Pancreas (tissue), 10 donors: ENCODE data around the gene PTPRR. TPM values are rescaled to one million over a fixed set of nuclear protein-coding genes. Genes with fewer than 3 reads are reported as not detected.

Experiments used
- ATAC-seq, 4 donors: fragments of 200-7000 bp; cut with Tn5 transposase; one replicate each; pipeline versions ENCODE4 v1.8.0 to v1.9.1; 2020; ENCODE audit warnings: mild to moderate bottlenecking in 4 of 4, moderate library complexity in 4 of 4
- DNase-seq, 6 donors: peaks; one replicate each; pipeline ENCODE4 v3.0.0-alpha.2; 2020
- FAIRE-seq: peaks from 2 replicates; lab custom pipeline; 2012; peaks lifted over from hg19 to GRCh38; lab: Jason Lieb, UNC
- H3K27ac ChIP-seq, 4 donors: fragments of 200-600 bp; sonication (generic); 1 replicate in 3 of 4; 2 replicates in 1 of 4; pipeline versions ENCODE4 v1.5.0 to v1.8.0; 2020
- H3K27me3 ChIP-seq, 4 donors: fragments of 200-600 bp; one replicate each; pipeline ENCODE4 v1.8.0; 2021
- H3K36me3 ChIP-seq, 3 donors: fragments of 200-600 bp; sonication (generic) in 1 of 3; one replicate each; pipeline versions ENCODE4 v1.5.0 to v1.8.0; 2020 to 2021
- H3K4me1 ChIP-seq, 3 donors: fragments of 200-600 bp; one replicate each; pipeline ENCODE4 v1.8.0; 2021
- H3K4me3 ChIP-seq, 4 donors: fragments of 200-600 bp; sonication (generic) in 2 of 4; one replicate each; pipeline versions ENCODE4 v1.5.0 to v1.8.0; 2020 to 2021
- H3K9me3 ChIP-seq, 4 donors: fragments of 200-600 bp; one replicate each; pipeline ENCODE4 v1.8.0; 2021
- WGBS, 2 donors: extraction: QIAGEN DNeasy Blood & Tissue Kit; methylation state at CpG; one replicate each; pipeline ENCODE4 v1.1.7; 2013; 5-methylcytosine and 5-hydroxymethylcytosine counted together
- intact Hi-C, 3 donors: fragments of 100-400 bp; cut with DNase I; formaldehyde crosslinking; loops; one replicate each; pipeline versions ENCODE4 v1.11.1 to v1.14.2; 2022
- polyA plus RNA-seq, 2 donors: library from polyadenylated mRNA; stranded (reverse); fragments of 200-250 nt; gene quantifications; one replicate each; pipeline ENCODE4 v1.2.3, GENCODE V29; 2013
- total RNA-seq, 6 donors: library from RNA; stranded (reverse); fragmentation: NEBNext Ultra II Directional in 4 of 6; extraction: Animal tissue kit (Norgen Biotek cat#: 25700) in 4 of 6; gene quantifications; one replicate each; pipeline versions ENCODE4 v1.2.1 to v1.2.4, GENCODE V29; 2021 to 2023
- TF ChIP-seq, protein P1 (sequence below), 4 donors: fragments of 200-600 bp; sonication (generic) in 3 of 4; IDR thresholded peaks; one replicate each; pipeline versions ENCODE4 v1.5.0 to v1.8.0; 2021; ENCODE audit warnings: antibody characterized with exemption in 4 of 4
- donor health status: healthy with polysubstance abuse.
- donor health status: DM: no; HTN: no; CAD: no; lungs with moderate emphysema.
- donor health status: DM: no; HTN: no; CAD: no.
- donor health status: control.
- donor health status: control.
- donor health status: Bipolar disorder and iron deficiency.
- donor health status: DM: yes; HTN: yes; CAD: no.
- donor health status: DM: no; HTN: no; CAD: no.
- donor health status: DM: no; HTN: no; CAD: no.
- donor health status: DM: yes; HTN: yes; CAD: no.

PTPRR gene
- total and polyA plus RNA-seq, 8 donors, result 0.14 to 0.72 (median 0.23) TPM; not detected in 3

DNA sequence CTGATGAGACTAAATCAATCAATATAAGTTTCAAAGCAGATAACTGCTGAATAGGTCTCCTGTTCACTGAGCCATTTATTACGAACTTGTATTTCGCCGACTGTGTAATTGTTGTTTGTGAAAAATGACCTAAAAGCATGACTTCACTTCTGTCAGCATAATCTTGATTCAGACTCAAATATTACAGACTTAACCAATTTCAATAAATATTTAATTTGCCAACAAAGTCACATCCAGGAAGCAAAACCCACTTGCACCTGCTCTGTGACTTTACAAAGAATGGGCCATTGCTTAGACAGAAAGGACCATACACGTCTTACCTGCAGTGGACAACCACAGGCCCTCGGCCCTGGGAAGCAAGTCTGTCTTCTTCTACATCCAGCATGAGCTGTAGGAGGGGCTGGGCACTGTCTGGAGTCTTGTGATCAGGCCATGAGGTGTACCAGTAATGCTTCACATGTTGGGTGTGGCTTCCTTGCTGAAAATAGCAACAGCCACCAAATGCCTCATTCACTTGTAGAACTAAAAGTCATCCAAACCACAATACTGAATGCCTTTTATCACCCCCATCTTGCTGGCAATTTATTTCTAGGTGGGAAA lies 259.8 kb downstream of the PTPRR start:
- H3K36me3 ChIP-seq, result no peaks in the 10 kb centered on the region
- no peaks in the 10 kb centered on the region for H3K27me3 ChIP-seq
- WGBS, 2 donors, result 47 to 48% methylated on average over 5 of the region's 5 CpGs
- FAIRE-seq, result no peak
- intact Hi-C loops, result no loop called here
- DNase-seq, result no peak
- TF ChIP-seq, protein P1, sequence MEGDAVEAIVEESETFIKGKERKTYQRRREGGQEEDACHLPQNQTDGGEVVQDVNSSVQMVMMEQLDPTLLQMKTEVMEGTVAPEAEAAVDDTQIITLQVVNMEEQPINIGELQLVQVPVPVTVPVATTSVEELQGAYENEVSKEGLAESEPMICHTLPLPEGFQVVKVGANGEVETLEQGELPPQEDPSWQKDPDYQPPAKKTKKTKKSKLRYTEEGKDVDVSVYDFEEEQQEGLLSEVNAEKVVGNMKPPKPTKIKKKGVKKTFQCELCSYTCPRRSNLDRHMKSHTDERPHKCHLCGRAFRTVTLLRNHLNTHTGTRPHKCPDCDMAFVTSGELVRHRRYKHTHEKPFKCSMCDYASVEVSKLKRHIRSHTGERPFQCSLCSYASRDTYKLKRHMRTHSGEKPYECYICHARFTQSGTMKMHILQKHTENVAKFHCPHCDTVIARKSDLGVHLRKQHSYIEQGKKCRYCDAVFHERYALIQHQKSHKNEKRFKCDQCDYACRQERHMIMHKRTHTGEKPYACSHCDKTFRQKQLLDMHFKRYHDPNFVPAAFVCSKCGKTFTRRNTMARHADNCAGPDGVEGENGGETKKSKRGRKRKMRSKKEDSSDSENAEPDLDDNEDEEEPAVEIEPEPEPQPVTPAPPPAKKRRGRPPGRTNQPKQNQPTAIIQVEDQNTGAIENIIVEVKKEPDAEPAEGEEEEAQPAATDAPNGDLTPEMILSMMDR (IDR thresholded peaks at IDR 0.05), result no peak
- peak in 3 of 4 donors; percentile 12 to 33 (median 18) for ATAC-seq
- H3K4me3 ChIP-seq, result no peak overlapping the region
- no peaks in the 10 kb centered on the region for H3K9me3 ChIP-seq
- no peaks in the 10 kb centered on the region for H3K4me1 ChIP-seq
- H3K27ac ChIP-seq, result no peak overlapping the region

DNA sequence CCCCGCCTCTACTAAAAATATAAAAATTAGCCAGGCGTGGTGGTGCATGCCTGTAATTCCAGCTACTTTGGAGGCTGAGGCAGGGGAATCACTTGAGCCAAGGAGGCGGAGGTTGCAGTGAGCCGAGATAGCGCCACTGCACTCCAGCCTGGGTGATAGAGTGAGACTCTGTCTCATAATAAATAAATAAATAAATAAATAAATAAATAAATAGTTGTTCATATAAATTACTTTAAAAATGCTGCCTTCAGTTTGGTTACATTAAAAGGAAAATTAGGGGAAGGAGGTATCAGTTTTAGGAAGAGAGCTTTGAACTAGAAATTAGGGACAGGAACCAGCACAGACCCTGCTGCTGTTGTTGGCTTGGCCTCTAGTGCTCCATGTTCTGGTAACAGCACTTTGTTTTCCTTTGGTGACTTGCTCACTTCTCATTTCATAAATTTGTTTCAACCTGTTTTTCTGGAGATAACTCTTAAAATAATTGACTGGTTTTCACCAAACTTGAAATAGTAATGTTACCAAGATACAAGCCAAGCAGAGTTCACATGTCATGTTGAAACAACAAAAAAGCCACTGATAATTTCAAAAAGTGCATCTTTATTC lies 260.4 kb downstream of the PTPRR start:
- Histone ChIP-seq H3K27ac (no peak overlapping the region), H3K36me3 (no peaks in the 10 kb centered on the region), H3K27me3 (no peaks in the 10 kb centered on the region), H3K4me1 (no peaks in the 10 kb centered on the region), H3K9me3 (no peaks in the 10 kb centered on the region), H3K4me3 (no peak overlapping the region)
- DNase-seq (no peak), FAIRE-seq (no peak), ATAC-seq (no peak)
- intact Hi-C loops, result no loop called here
- WGBS, 2 donors, result 91 to 96% methylated on average over 5 of the region's 5 CpGs
- TF ChIP-seq, protein P1 (IDR thresholded peaks at IDR 0.05), result no peak

DNA sequence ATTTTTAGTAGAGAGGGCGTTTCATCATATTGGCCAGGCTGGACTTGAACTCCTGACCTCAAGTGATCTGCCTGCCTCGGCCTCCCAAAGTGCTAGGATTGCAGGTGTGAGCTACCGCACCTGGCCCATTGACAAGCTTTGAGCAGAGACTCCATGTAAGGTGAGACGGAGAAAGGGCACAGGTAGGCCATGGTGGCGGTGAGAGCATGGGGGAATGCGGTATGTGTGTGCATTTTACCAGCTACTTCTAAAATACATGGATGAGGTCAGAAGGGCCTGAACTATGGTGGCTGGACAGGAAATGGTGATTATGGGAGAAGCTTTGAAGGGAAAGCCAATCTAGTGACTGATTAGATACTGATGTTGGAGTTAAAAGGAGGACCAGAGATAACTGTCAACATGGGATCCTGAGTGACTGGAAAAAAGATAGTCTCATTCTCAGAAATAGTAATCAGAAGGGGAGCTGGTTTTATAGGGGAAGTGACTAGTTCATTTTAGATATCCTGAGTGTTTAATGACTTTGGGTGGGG lies 261.4 kb downstream of the PTPRR start:
- Histone ChIP-seq H3K36me3 (no peaks in the 10 kb centered on the region), H3K27ac (no peak overlapping the region), H3K27me3 (no peaks in the 10 kb centered on the region), H3K9me3 (no peaks in the 10 kb centered on the region), H3K4me1 (no peaks in the 10 kb centered on the region), H3K4me3 (no peak overlapping the region)
- FAIRE-seq, result no peak
- TF ChIP-seq, protein P1 (IDR thresholded peaks at IDR 0.05), result no peak
- intact Hi-C loops, result no loop called here
- ATAC-seq, result no peak
- DNase-seq, result no peak
- 87 to 95% methylated on average over 6 of the region's 6 CpGs for WGBS, 2 donors

DNA sequence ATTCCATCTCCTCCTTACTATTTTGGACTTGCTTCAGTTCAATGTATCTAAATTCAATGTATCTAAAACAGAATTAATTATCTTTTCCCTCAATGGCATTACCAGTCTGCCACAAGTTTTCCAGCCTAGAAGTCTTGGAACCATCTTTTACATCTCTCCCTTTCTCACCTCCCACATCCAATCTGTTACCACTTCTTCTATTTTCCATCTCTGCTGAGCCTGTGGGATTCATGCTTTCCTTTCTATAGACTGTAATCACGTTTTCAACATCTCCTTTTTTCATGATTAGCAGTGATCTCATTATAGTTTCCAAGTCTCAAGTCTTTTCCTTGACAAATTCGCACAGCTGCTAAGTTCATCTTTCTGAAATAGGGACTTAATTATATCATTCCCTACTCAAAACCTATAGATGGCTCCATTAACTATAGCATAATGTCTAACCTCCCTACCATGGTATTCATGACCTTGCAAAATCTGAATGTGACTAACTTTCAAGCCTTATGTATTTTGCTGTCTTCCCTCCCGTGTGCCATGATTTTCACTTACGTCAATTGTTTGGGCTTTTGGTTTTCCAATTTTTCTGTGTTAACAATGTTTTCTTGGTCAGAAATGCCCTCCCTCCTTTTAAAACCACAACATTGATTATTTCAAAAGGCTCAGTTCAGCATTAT lies 262.8 kb downstream of the PTPRR start:
- 71 to 72% methylated on average over 4 of the region's 4 CpGs for WGBS, 2 donors
- no peaks in the 10 kb centered on the region for H3K4me1 ChIP-seq
- H3K27ac ChIP-seq, result no peak overlapping the region
- TF ChIP-seq, protein P1 (IDR thresholded peaks at IDR 0.05), result no peak
- H3K9me3 ChIP-seq, result no peaks in the 10 kb centered on the region
- no peaks in the 10 kb centered on the region for H3K27me3 ChIP-seq
- intact Hi-C loops, result no loop called here
- no peak for FAIRE-seq
- ATAC-seq, result no peak
- H3K4me3 ChIP-seq, result no peak overlapping the region
- DNase-seq, result no peak
- no peaks in the 10 kb centered on the region for H3K36me3 ChIP-seq
